Erythroblast (primary cell): ENCODE results near the gene CCSER1.
"Not testable (repeated sequence)": the region's sequence is repeated elsewhere in the genome, so short reads cannot be mapped to it uniquely, and the experiment has no call there.

Experiments
- DNase-seq, 2 experiments: peaks; one replicate each; lab custom pipeline; 2025; lab: John Stamatoyannopoulos, UW
- GATA1 ChIP-seq: IDR thresholded peaks from 2 replicates; pipeline ENCODE4 v1.6.1; 2011; ENCODE audit warnings: low read depth, mild to moderate bottlenecking, control low read depth, low read length, moderate library complexity
- POLR2A ChIP-seq: IDR thresholded peaks from 2 replicates; pipeline ENCODE4 v1.6.1; 2011; ENCODE audit warnings: mild to moderate bottlenecking, low read length

Gene CCSER1

DNA sequence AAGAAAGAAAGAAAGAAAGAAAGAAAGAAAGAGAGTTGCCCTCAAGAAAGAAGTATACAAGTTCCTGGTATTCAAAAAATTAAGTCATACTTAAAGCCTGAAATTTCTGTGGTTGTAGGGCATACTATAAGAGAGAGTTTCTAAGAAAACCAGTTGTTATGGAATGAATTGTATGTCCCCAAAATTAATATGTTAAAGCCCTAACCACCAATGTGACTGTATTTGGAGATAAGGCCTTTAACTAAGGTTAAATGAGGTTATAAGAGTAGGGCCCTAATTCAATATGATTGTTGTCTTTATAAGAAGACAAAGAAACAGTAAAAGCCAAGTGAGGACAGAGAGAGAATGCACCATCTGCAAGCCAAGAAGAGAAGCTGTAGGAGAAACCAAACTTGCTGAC lies 521.1 kb downstream of the CCSER1 start:
- TF ChIP-seq GATA1 (no peak), POLR2A (no peak)
- peak in 1 of 2 experiments; percentile 52 for DNase-seq

DNA sequence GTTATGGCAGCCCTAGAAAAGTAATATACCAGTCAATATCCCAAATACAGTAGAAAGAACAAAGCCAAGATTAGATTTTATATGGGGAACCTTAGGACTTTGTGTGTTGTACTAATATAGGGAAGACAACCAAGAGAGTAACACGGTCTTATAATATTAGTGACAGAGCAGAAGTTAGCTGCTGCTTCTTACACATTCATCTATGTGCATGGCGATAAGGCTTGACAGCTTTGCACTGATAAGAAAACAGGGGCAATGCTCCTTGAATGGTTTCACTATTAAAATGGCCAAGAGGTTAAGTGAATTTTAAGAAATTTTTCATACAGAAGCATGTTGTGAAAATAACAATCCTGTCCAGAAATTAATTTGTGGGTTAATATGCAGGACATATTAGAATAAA lies 521.6 kb downstream of the CCSER1 start:
- DNase-seq: peak; percentile 53 to 81
- no peak for TF ChIP-seq GATA1
- no peak for TF ChIP-seq POLR2A

DNA sequence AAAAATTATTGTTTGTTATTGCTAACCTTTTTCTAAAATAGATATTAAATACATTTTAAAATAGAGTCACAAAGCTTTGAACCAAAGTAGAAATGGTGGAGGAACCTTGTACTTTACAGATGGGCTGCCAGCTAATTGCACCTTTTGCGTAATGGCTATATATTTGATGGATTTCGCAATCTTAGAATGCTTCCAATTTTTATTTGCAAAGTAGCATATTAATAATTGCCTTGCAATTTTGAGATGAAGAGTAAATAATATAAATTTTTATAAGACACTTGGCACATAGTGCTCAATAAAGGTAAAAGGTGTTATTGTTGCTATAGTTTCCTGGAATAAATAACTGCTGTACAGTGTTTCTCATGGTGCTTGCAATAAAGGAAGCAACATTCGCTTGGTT lies 533.5 kb downstream of the CCSER1 start:
- TF ChIP-seq POLR2A: no peak
- no peak for TF ChIP-seq GATA1
- DNase-seq: no peak

DNA sequence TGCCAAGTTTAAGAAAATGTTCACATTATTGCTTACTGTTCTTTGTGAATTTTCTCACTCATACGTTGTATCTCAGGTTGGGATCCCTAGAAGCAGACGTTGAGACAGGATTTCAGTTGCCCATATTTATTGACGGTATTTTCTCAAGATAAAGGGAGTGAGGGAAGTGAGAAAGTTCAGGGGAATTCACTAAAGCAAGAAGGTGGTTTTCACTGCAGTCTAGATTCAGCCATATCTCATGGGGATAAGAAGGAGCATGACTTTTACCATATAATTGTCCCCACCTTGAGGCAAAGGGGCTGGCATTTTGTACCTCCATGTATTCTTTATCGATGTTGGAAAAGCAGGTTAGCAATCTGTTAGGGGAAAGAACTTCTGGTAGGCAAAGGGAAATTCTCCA lies 543.0 kb downstream of the CCSER1 start:
- no peak for DNase-seq

DNA sequence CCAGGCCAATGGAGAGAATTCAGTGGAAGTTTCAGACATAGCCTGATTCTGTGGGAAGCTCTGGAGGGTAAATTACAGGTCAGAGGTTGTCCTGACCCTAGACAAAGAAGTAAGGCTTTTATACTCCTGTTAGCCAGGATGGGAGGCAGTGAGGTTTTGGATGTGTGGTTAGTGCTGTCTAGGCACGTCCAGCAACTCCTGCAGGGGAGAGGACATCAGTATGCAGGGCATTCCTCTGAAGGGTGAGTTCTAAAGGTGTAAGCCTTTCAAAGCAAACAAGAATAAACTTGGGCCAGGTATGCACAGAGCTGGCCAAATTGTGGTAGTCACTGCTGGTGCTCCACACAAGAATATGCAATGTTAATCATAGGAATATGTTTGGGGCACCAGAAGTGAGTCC lies 562.5 kb downstream of the CCSER1 start:
- no peak for TF ChIP-seq GATA1
- TF ChIP-seq POLR2A: no peak
- DNase-seq: no peak

More for the DNA sequence above, 543.0 kb downstream of the CCSER1 start:
- TF ChIP-seq POLR2A: no peak
- no peak for TF ChIP-seq GATA1

DNA sequence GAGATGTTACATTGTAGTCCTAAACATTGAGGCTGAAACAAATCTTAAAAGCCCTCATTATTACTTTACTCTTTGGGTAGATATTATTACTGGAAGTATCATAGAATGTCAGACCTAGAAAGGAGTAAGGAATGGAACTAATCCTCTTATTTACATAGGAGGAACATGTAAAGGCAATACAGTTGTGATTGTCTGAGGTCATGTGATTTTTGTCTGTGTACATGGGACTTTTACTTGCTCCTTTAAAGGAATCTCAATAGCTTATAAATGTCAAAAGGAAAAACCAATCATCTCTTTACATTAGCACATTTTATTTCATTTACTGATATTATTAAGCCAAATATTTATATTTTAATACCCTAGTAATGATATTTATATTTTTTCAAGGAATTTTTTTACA lies 568.2 kb downstream of the CCSER1 start:
- DNase-seq: no peak
- TF ChIP-seq POLR2A (no peak), GATA1 (no peak)

DNA sequence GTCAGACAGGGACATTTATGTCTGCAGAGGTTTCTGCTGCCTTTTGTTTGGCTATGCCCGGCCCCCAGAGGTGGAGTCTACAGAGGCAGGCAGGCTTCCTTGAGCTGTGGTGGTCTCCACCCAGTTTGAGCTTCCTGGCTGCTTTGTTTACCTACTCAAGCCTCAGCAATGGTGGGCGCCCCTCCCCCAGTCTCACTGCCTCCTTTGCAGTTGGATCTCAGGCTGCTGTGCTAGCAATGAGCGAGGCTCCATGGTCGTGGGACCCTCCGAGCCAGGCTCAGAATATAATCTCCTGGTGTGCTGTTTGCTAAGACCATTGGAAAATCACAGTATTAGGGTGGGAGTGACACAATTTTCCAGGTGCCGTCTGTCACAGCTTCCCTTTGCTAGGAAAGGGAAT lies 578.3 kb downstream of the CCSER1 start:
- not testable (repeated sequence) for DNase-seq

DNA sequence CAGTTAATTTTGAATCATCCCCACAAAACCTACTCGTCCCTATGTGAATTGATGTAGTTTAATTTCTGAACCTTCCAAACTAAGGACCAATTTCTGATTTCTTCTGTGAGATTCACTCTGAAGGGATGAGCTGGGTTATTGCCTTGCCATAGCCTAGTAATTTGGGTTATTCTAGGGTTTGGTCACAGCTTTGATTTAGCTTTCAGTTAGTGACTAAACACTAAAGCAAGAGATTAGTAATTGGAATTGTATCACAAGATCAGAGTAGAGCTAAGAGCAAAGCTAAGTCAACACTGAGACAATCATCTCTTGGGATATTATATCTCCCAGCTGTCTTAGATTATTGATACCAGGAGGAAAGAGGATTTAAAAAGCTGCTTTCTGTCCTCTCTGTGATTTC lies 588.0 kb downstream of the CCSER1 start:
- no peak for DNase-seq
- TF ChIP-seq GATA1: no peak
- no peak for TF ChIP-seq POLR2A

DNA sequence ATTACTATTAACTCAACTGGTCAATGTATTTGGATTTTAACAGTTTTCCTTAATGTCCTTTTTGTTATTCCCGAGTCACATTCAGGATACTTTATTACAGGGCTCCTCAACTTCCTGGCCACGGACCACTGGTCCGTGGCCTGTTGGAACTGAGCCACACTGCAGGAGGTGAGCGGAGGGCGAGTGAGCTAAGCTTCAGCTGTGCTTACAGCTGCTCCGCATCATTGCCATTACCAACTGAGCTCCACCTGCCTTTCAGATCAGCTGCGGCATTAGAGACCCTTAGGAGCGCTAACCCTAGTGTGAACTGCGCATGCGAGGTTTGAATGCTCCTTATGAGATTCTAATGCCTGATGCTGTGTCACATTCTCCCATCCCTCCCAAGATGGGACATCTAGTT lies 591.7 kb downstream of the CCSER1 start:
- DNase-seq: no peak
- TF ChIP-seq GATA1: no peak
- no peak for TF ChIP-seq POLR2A

DNA sequence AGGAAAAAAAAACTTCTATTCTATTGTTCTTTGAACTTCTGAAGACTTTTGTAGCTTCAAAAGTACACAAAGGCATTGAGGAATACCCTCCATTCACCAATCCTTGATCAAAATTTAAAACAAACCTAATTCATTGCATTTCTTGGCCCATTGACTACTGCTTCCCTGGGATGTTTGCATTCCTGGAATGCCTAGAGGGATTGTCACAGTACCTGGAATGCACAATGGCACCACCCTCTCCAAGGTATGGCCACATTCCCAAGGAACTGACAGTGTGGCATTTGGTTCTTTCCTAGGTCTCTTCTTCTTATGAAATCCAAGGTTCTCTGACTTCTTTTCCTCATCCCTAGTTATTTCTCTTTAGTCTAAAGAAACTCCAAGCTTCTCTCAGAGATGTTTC lies 600.7 kb downstream of the CCSER1 start:
- DNase-seq: no peak
- TF ChIP-seq POLR2A (no peak), GATA1 (no peak)

DNA sequence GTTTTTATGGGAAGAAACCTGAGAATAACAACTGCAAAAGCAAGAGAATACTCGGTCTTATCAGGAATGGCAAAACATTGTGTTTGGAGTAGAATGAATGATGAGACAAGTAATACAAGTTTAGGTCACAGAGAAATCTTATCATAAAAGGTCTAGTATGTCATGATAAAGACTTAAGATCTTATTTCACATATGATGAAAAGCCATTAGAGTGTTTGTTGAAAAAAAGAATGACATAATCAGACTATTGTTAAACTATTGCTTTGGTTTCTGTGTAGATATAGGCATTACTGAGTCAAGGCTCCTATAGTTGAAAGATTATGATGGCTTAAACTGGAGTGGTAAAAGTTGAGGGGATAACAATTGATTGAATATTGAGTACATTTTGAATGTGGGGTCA lies 603.6 kb downstream of the CCSER1 start:
- DNase-seq: no peak
- TF ChIP-seq GATA1: no peak
- TF ChIP-seq POLR2A: no peak

DNA sequence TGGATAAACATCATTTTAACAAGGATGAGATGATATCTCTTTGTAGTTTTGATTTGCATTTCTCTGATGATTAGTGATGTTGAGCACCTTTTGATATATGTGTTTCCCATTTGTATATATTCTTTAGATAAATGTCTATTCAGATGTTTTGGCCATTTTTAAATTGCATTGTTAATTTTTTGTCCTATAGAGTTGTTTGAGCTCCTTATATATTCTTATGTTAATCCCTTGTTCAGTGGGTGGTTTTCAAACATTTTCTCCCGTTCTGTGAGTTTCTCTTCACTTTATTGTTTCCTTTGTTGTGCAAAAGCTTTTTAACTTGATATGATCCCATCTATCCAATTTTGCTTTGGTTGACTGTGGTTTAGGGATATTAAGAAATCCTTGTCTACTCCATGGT lies 606.0 kb downstream of the CCSER1 start:
- TF ChIP-seq POLR2A (no peak), GATA1 (no peak)
- DNase-seq: no peak

DNA sequence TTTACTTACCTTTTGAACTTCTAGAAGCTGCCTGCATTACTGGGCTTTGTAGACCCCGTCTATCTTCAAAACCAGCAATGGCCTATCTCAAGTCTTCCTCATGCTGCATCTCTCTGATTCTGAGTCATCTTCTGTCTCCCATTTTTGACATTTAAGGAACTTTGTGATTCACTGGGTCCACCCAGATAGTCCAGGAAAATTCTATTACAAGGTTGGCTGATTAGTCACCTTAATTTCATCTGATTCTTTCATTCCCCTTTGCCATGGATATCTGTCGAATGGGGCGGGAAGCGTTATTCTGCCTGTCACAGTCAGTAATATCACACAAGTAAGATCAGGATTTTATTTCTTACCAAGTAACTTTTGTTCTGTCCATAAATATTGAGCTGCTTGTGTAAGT lies 618.0 kb downstream of the CCSER1 start:
- DNase-seq: no peak
- no peak for TF ChIP-seq GATA1
- TF ChIP-seq POLR2A: no peak

DNA sequence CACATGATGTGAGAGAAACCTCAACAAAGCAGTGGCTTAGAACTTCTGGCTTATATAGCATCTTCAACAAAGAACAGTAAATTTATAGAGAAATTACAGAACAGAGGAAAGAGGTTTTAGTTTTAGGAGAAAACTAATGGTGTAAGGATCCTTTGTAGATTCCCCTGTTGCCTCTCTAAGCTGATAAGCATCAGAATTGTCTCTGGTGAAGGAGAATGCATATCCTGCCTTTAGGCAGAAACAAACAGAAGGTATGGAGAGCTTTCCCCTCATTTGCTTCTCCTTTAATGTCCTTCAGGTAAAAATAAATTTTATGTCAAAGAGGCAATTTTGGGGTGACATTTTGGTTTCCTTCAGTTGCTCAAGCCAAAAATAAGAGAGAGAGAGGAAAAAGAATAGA lies 625.9 kb downstream of the CCSER1 start:
- DNase-seq: no peak
- TF ChIP-seq POLR2A: no peak
- TF ChIP-seq GATA1: no peak

DNA sequence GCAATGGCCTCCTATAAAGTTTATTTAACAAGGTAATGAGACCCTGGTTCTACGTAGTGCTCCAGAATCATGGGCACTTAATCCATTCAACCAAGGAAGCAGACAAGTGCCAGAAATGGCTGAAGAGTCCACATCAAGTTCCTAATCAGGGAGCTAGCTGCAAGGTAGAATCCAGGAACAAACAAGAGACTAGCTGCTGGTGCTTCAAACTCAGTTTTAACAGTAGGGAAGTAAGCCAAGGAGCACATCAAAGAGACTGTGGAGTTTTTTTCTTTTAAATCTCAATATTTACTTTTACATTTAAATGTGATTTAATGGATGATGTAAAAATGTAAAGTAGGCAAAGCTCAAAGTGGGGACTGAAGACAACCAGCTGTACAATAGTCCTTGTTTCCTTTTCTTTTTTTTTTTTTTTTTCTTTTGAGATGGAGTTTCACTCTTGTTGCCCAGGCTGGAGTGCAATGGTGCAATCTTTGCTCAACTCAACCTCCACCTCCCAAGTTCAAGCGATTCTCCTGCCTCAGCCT lies 630.4 kb downstream of the CCSER1 start:
- no peak for DNase-seq

DNA sequence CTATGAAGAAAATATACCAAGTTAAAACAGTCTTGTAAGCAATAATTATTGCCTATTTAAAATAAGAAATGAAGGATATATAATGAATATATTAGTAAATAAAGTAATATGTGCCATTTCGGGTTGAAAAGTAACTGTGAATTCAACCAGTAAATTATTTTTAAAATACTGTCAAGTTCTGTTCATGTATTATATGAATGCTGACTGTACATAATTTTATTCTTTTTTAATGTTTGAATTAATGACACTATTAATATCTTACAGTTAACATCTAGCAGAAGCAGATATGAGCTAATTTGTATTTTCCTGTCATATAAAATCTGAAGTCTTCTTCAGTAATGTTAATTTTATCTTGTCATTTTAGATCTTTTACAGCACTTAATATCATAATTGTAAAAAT lies 632.9 kb downstream of the CCSER1 start:
- TF ChIP-seq POLR2A (no peak), GATA1 (no peak)
- no peak for DNase-seq

More for the DNA sequence above, 630.4 kb downstream of the CCSER1 start:
- no peak for TF ChIP-seq POLR2A
- no peak for TF ChIP-seq GATA1

DNA sequence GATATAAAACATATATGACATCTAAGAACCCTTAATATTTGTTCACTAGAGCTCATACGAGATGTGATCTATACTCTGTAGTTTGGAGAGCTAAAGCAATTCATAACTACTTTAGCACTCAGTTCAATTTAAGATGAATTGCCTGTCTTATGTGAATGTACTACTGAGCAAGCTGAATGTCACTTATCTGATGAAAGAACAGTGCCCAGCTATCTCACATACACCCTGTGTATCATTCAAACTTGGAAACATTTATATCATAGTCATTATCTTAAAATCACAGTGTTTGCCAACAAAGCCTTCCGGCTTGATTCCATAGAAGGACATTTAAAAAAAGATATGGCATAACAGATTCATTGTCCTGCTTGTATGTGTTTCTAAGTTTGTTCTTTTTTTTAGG lies 639.6 kb downstream of the CCSER1 start:
- peak in 1 of 2 experiments; percentile 1 for DNase-seq
- TF ChIP-seq GATA1 (no peak), POLR2A (no peak)
